ENCODE data around the gene PRSS12. TPM values are rescaled to one million over a fixed set of nuclear protein-coding genes. Genes with fewer than 3 reads are reported as not detected.

The PRSS12 gene
- total RNA-seq, 1 experiment from 2014 or later: 13.8 TPM

GRCh38 chr4:118357601-118358000, 4.8 kb upstream of the PRSS12 start:
- Histone ChIP-seq H4K20me1 (ENCODE audit: insufficient read depth) (no peaks in the 10 kb centered on the region), H3K79me2 (ENCODE audit: insufficient read depth, low read length) (no peaks in the 10 kb centered on the region), H2AFZ (ENCODE audit: low read depth, low read length, poor library complexity, severe bottlenecking) (no peak overlapping the region), H3K4me3 (replicated peaks in 1 of 2; ENCODE audit: low read depth in 1 of 2, low read length in 2 of 2) (no peak overlapping the region), H3K27ac (ENCODE audit: low read depth, low read length) (no peak overlapping the region), H3K36me3 (ENCODE audit: control insufficient read depth in 1 of 2, insufficient read depth in 2 of 2, low read length in 2 of 2) (no peaks in the 10 kb centered on the region), H3K27me3 (ENCODE audit: insufficient read depth, low read length) (no peaks in the 10 kb centered on the region), H3K9me2 (ENCODE audit: insufficient read depth) (no peaks in the 10 kb centered on the region), H3K4me1 (ENCODE audit: control insufficient read depth in 1 of 2, insufficient read depth in 2 of 2, low read length in 2 of 2) (peaks cover 0 to 10% of the 10 kb centered on the region in 2 experiments; a peak in 1 of 4 replicates), H3K9me3 (ENCODE audit: control insufficient read depth in 1 of 2, insufficient read depth in 1 of 2, low read depth in 1 of 2, low read length in 2 of 2) (no peaks in the 10 kb centered on the region), H3K4me2 (ENCODE audit: low read length) (no peak overlapping the region), H3K9ac (ENCODE audit: low read length) (no peak overlapping the region)
- ChIA-PET RAD21 (ENCODE audit: low non-redundant PET in 1 of 2, low total read pairs in 2 of 2, uncharacterized antibody in 2 of 2, unreplicated experiment in 2 of 2) (no interaction called here), CTCF (no interaction called here), POLR2A (no interaction called here)
- intact Hi-C loops (cut with micrococcal nuclease): no loop called here
- no TSS peak for BruUV-seq (replicated peaks)
- ATAC-seq: no peak
- no peak for DNase-seq (ENCODE audit: low read depth, low spot score)
- TF ChIP-seq CTCF (IDR thresholded peaks at IDR 0.05 in 2 of 3, conservative IDR thresholded peaks at IDR 0.05 in 1 of 3; ENCODE audit: borderline replicate concordance in 1 of 3, insufficient read depth in 1 of 3, low read depth in 2 of 3, low read length in 2 of 3): no peak

- DNase-seq (ENCODE audit: low read depth, low spot score) (no peak), ATAC-seq (no peak)
- Histone ChIP-seq H2AFZ (ENCODE audit: low read depth, low read length, poor library complexity, severe bottlenecking) (no peak overlapping the region), H3K4me3 (replicated peaks in 1 of 2; ENCODE audit: low read depth in 1 of 2, low read length in 2 of 2) (no peak overlapping the region), H3K27me3 (ENCODE audit: insufficient read depth, low read length) (no peaks in the 10 kb centered on the region), H3K4me2 (ENCODE audit: low read length) (no peak overlapping the region), H3K36me3 (ENCODE audit: control insufficient read depth in 1 of 2, insufficient read depth in 2 of 2, low read length in 2 of 2) (no peaks in the 10 kb centered on the region), H3K79me2 (ENCODE audit: insufficient read depth, low read length) (no peaks in the 10 kb centered on the region), H3K4me1 (ENCODE audit: control insufficient read depth in 1 of 2, insufficient read depth in 2 of 2, low read length in 2 of 2) (peaks cover 0 to 18% of the 10 kb centered on the region in 2 experiments; a peak in 2 of 4 replicates), H3K27ac (ENCODE audit: low read depth, low read length) (no peak overlapping the region), H3K9me2 (ENCODE audit: insufficient read depth) (no peaks in the 10 kb centered on the region), H3K9me3 (ENCODE audit: control insufficient read depth in 1 of 2, insufficient read depth in 1 of 2, low read depth in 1 of 2, low read length in 2 of 2) (no peaks in the 10 kb centered on the region), H4K20me1 (ENCODE audit: insufficient read depth) (no peaks in the 10 kb centered on the region), H3K9ac (ENCODE audit: low read length) (no peak overlapping the region)
- intact Hi-C loops (cut with micrococcal nuclease): no loop called here
- RAD21 ChIA-PET (ENCODE audit: low non-redundant PET in 1 of 2, low total read pairs in 2 of 2, uncharacterized antibody in 2 of 2, unreplicated experiment in 2 of 2): no interaction called here
- CTCF ChIA-PET: no interaction called here
- POLR2A ChIA-PET: no interaction called here
- no TSS peak for BruUV-seq (replicated peaks)
- TF ChIP-seq JUND (IDR thresholded peaks at IDR 0.05) (no peak), EZH2phosphoT487 (IDR thresholded peaks at IDR 0.05; ENCODE audit: borderline replicate concordance) (no peak), EZH2 (IDR thresholded peaks at IDR 0.05) (no peak), SRF (IDR thresholded peaks at IDR 0.05; ENCODE audit: low read depth) (no peak), POLR2A (IDR thresholded peaks at IDR 0.05; ENCODE audit: borderline replicate concordance, extremely low read depth, insufficient read depth, insufficient read length) (no peak), MAX (IDR thresholded peaks at IDR 0.05) (no peak), ATF3 (IDR thresholded peaks at IDR 0.05) (no peak), CTCF (IDR thresholded peaks at IDR 0.05 in 2 of 3, conservative IDR thresholded peaks at IDR 0.05 in 1 of 3; ENCODE audit: borderline replicate concordance in 1 of 3, insufficient read depth in 1 of 3, low read depth in 2 of 3, low read length in 2 of 3) (no peak), ELF1 (IDR thresholded peaks at IDR 0.05; ENCODE audit: borderline replicate concordance, low read depth) (no peak), SIN3A (IDR thresholded peaks at IDR 0.05; ENCODE audit: low read depth) (no peak), CBX3 (IDR thresholded peaks at IDR 0.05; ENCODE audit: low read depth) (no peak), ZNF274 (IDR thresholded peaks at IDR 0.05; ENCODE audit: low read depth, low read length) (no peak), REST (IDR thresholded peaks at IDR 0.05; ENCODE audit: low read depth) (no peak)
Measured at GRCh38 chr4:118356731-118357130, 3.9 kb upstream of the PRSS12 start.
